Measurements from ENCODE around the gene EML5.

GRCh38 chr14:88786715-88787114, 6.0 kb downstream of the EML5 start:
- TF ChIP-seq CTCF (conservative IDR thresholded peaks at IDR 0.05; ENCODE audit: low read depth, low read length), result no peak
- TF ChIP-seq EZH2phosphoT487 (IDR thresholded peaks at IDR 0.05; ENCODE audit: borderline replicate concordance, low read length), result no peak
